Osteocyte (in vitro differentiated cells): ENCODE data around the gene TTC28. TPM values are rescaled to one million over a fixed set of nuclear protein-coding genes. Genes with fewer than 3 reads are reported as not detected.

Experiments
- DNase-seq: peaks from one replicate; pipeline ENCODE4 v3.0.0; 2021; ENCODE audit warnings: mixed read lengths; ENCODE audit not compliant: unreplicated experiment; ENCODE audit errors: extremely low spot score
- H3K27ac Mint-ChIP-seq: one replicate; pipeline ENCODE4 v1.8.0; 2021; ENCODE audit warnings: mild to moderate bottlenecking, mixed read lengths; ENCODE audit not compliant: unreplicated experiment
- H3K27me3 Mint-ChIP-seq: one replicate; pipeline ENCODE4 v1.8.0; 2021; ENCODE audit warnings: mixed read lengths; ENCODE audit not compliant: unreplicated experiment
- H3K36me3 Mint-ChIP-seq: one replicate; pipeline ENCODE4 v1.8.0; 2021; ENCODE audit warnings: mixed read lengths; ENCODE audit not compliant: unreplicated experiment
- H3K4me1 Mint-ChIP-seq: one replicate; pipeline ENCODE4 v1.8.0; 2021; ENCODE audit warnings: mixed read lengths; ENCODE audit not compliant: unreplicated experiment
- H3K4me3 Mint-ChIP-seq: one replicate; pipeline ENCODE4 v1.8.0; 2021; ENCODE audit warnings: mild to moderate bottlenecking, moderate library complexity, mixed read lengths; ENCODE audit not compliant: unreplicated experiment
- H3K9me3 Mint-ChIP-seq: one replicate; pipeline ENCODE4 v1.8.0; 2021; ENCODE audit warnings: mixed read lengths; ENCODE audit not compliant: unreplicated experiment
- CTCF ChIP-seq: fragments of 200-600 bp; sonication (generic); IDR thresholded peaks from 2 replicates; pipeline ENCODE4 v1.5.0; 2021; ENCODE audit warnings: antibody characterized with exemption, mild to moderate bottlenecking, moderate library complexity
- microRNA-seq: library from miRNA; unstranded; fragments of <30 nt; microRNA quantifications from one replicate; pipeline ENCODE4 v1.1.0, GENCODE V29; 2020; ENCODE audit not compliant: unreplicated experiment
- total RNA-seq: library from RNA; stranded (reverse); gene quantifications from 2 replicates; pipeline ENCODE4 v1.2.1, GENCODE V29; 2021

The TTC28 gene
- total RNA-seq, 1 donor from 2014 or later: 70.3 TPM

- no peaks in the 10 kb centered on the region for H3K9me3 Mint-ChIP-seq
- H3K4me1 Mint-ChIP-seq: peaks cover 9% of the 10 kb centered on the region
- peaks cover 2% of the 10 kb centered on the region for H3K36me3 Mint-ChIP-seq
- no peak overlapping the region for H3K4me3 Mint-ChIP-seq
- no peak for DNase-seq
- no peaks in the 10 kb centered on the region for H3K27me3 Mint-ChIP-seq
- no peak for TF ChIP-seq CTCF
- no peak overlapping the region for H3K27ac Mint-ChIP-seq
Observed at GRCh38 chr22:27934069-27934468, 745.6 kb downstream of the TTC28 start.

GRCh38 chr22:27933186-27933983 lies 746.3 kb downstream of the TTC28 start:
- Mint-ChIP-seq H3K36me3 (peaks cover 2% of the 10 kb centered on the region), H3K4me3 (no peak overlapping the region), H3K27ac (peak overlapping the region; percentile 20), H3K4me1 (peaks cover 9% of the 10 kb centered on the region), H3K9me3 (no peaks in the 10 kb centered on the region), H3K27me3 (no peaks in the 10 kb centered on the region)
- DNase-seq: no peak
- no peak for TF ChIP-seq CTCF

- no peak overlapping the region for H3K4me3 Mint-ChIP-seq
- no peak for DNase-seq
- H3K27ac Mint-ChIP-seq: no peak overlapping the region
- TF ChIP-seq CTCF: no peak
- H3K27me3 Mint-ChIP-seq: no peaks in the 10 kb centered on the region
- peaks cover 2% of the 10 kb centered on the region for H3K36me3 Mint-ChIP-seq
- no peaks in the 10 kb centered on the region for H3K4me1 Mint-ChIP-seq
- peaks cover 8% of the 10 kb centered on the region for H3K9me3 Mint-ChIP-seq
Observed at GRCh38 chr22:27930331-27931060, 749.1 kb downstream of the TTC28 start.

Small RNAs within 50 kb of the gene (microRNA-seq; reads per million reads assigned to microRNA genes)
- gene MIR5739: not detected

Other genes with a start within 250 kb of the TTC28 start
- gene CHEK2, start 62.0 kb upstream of the TTC28 start, total RNA-seq: 9.9 and 11.2 TPM in 2 replicates
- 11.6 and 13.4 TPM in 2 replicates for gene HSCB, start 62.2 kb upstream of the TTC28 start, total RNA-seq
- gene CCDC117, start 92.9 kb upstream of the TTC28 start, total RNA-seq: 21.9 and 23.6 TPM in 2 replicates
- 144 and 150 TPM in 2 replicates for gene XBP1, start 120.7 kb upstream of the TTC28 start, total RNA-seq
- gene ZNRF3, start 203.7 kb upstream of the TTC28 start, total RNA-seq: 6.4 and 6.7 TPM in 2 replicates